Raji (cell line): ENCODE results near the gene JAKMIP3.

Experiments used
- POLR2A ChIP-seq: IDR thresholded peaks from 2 replicates; pipeline ENCODE4 v1.6.1; 2011; ENCODE audit warnings: low read depth, low read length, control low read depth; ENCODE audit not compliant: insufficient read depth

JAKMIP3 gene

GRCh38 chr10:132107949-132108877 lies 42.5 kb downstream of the JAKMIP3 start:
- no peak for TF ChIP-seq POLR2A

GRCh38 chr10:132109341-132110110 lies 43.8 kb downstream of the JAKMIP3 start:
- no peak for TF ChIP-seq POLR2A

- TF ChIP-seq POLR2A, result no peak
Observed at GRCh38 chr10:132110111-132110521, 44.4 kb downstream of the JAKMIP3 start.

- TF ChIP-seq POLR2A, result no peak
Observed at GRCh38 chr10:132110713-132111112, 45.0 kb downstream of the JAKMIP3 start.

- no peak for TF ChIP-seq POLR2A
Observed at GRCh38 chr10:132111121-132111731, 45.5 kb downstream of the JAKMIP3 start.

- TF ChIP-seq POLR2A, result no peak
Observed at GRCh38 chr10:132111871-132112341, 46.2 kb downstream of the JAKMIP3 start.

- no peak for TF ChIP-seq POLR2A
Observed at GRCh38 chr10:132112611-132113010, 46.9 kb downstream of the JAKMIP3 start.

- TF ChIP-seq POLR2A, result no peak
Observed at GRCh38 chr10:132113206-132113605, 47.5 kb downstream of the JAKMIP3 start.

- TF ChIP-seq POLR2A, result no peak
Observed at GRCh38 chr10:132113766-132114365, 48.1 kb downstream of the JAKMIP3 start.

- no peak for TF ChIP-seq POLR2A
Observed at GRCh38 chr10:132114953-132115520, 49.3 kb downstream of the JAKMIP3 start.
